Measurements from ENCODE around the gene CLIP1.

Gene CLIP1

DNA sequence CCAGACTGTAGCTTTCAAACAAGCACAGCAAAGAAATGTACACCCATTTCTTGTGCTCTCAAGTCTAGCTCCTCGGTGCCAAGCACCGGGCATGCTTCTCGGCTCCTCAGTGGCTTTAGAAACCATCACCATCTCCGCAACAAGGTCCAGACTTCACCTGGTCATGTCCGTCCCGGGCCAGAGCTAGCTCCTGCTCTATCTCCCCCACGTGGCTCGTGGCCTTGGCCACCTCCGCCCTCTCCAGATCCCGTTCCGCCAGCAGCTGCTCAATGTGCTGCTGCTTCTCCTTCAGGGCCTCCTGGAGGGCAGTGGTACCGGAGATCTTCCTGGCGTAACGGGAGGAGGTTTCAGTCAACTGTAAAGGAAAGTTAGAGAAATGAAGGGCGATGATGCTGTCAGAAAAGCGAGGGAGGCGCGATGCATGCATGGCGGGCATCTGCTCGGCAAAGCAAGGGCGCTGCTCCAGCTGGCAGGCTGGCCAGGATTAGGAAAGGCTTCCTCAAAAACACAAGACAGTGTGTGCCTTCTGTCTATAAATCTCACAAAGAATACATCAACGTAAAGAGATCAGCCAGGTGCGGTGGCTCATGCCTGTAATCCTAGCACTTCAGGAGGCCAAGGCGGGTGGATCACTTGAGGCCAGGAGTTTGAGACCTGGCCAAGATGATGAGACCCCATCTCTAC lies 67.4 kb downstream of the CLIP1 start:
- DNase-seq: no peak

DNA sequence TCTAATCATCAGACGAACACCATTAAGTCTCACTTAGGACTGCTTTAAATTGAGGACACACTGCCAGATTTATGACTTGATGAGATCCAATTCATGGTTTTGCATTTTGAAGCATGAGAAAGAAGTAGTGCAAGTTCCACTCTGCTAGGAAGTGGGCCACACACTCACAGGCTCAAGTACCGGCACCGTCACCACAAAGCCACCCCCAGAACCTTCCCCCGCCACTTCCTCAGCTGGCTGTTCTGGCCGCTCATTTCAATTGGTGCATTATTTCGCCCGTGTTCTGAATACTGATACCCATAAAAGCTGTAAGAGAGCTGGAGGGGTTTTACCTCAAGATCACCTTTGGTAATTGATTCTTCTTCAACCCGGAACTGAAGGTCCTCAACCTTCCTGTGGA lies 70.1 kb downstream of the CLIP1 start:
- DNase-seq: no peak

DNA sequence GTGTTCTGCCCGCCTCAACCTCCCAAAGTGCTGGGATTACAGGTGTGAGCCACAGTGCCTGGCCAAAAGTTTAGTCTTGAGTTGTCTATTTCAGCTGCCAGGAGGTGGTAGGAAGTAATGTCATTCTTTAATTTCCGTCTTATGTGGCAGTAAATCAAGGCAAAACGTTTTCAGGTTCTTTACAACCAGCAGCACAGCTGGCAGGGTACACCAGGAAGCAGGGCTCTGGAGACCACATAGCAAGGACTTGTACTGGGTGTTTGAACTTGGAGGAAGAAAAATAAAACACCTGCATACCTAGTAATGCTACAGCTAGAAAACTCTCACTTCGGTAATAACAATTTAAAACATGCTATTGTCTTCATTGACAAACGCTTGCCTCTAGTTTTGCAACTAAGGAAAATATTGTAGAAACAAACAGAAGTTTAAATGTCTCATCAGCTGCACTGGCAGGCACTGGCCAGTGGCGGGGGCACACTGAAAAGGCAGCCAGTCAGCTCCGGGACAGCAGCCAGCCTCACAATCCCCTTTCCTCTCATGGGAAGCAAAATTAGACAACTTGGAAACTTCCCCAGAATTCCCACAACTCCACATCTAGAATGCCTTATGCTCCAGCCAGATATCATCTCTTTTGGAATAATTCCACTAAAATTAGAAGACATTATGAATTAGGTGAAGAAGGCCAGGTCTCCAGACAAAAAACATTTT lies 72.2 kb downstream of the CLIP1 start:
- DNase-seq: no peak

DNA sequence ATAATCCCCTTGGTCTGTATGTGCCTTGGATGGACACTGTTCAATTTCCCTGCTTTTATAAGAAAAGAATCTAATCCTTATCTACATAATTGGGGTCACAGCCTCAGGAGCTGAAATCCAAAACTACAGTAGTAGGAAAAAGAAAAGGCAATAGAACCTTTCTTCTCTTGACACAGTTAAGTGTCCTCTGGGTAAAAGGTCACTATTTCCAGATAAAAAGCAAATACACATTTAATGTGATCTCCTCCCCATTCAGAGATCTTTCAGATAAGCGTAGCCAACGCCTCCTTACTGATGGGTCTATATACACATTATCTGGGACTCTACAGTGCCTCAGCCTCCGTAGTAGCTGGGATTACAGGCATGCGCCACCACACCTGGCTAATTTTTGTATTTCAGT lies 73.4 kb downstream of the CLIP1 start:
- DNase-seq: no peak

DNA sequence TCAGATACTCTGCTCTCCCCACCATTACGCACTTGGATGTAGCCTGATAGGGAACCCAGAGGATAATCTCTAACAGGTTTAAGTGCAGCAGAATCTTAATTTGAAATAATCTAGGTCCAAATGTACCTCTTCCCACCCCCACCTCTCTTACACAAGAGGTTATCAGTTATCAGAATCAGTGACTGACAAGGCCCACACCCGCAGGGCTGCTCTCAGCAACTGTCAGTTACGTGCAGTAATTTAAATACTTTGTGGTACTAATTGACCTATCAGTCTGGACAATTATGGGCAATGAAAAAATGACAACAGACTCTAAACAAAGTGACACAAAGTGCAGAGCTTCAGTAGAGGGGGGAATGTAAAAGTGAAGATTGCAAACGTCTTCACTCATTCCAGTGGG lies 74.0 kb downstream of the CLIP1 start:
- DNase-seq: no peak

DNA sequence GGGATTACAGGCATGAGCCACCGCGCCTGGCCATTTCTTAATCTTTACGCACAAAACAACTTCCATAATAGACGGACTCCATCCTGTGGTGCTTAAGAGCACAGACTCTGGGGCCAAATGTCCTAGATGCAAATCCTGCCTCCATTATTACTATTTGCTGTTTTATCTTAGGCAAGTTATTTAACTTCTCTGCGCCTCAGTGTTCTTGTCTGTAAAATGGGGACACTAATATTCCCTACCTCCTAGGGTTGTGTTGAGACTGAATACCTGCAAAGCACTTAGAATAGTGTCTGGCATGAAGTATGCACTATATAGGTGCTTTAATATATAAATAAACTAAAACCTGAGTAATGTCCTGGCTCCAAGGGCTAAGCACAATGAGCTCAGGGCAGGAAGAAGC lies 76.4 kb downstream of the CLIP1 start:
- DNase-seq: no peak

DNA sequence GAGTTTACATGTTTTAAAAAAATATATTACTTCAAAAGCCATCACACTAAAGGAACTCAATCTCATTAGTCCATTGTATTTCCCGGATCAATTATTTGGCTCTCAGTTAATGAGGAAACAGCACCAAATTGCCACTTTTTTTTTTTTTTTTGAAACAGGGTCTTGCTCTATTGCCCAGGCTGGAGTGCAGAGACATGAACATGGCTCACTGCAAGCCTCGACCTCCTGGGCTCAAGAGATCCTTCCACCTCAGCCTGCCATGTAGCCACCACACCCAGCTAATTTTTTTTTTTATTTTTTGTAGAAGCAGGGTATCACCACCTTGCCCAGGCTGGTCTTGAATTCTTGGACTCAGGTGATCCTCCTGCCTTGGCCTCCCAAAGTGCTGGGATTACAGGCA lies 77.4 kb downstream of the CLIP1 start:
- DNase-seq: no peak

DNA sequence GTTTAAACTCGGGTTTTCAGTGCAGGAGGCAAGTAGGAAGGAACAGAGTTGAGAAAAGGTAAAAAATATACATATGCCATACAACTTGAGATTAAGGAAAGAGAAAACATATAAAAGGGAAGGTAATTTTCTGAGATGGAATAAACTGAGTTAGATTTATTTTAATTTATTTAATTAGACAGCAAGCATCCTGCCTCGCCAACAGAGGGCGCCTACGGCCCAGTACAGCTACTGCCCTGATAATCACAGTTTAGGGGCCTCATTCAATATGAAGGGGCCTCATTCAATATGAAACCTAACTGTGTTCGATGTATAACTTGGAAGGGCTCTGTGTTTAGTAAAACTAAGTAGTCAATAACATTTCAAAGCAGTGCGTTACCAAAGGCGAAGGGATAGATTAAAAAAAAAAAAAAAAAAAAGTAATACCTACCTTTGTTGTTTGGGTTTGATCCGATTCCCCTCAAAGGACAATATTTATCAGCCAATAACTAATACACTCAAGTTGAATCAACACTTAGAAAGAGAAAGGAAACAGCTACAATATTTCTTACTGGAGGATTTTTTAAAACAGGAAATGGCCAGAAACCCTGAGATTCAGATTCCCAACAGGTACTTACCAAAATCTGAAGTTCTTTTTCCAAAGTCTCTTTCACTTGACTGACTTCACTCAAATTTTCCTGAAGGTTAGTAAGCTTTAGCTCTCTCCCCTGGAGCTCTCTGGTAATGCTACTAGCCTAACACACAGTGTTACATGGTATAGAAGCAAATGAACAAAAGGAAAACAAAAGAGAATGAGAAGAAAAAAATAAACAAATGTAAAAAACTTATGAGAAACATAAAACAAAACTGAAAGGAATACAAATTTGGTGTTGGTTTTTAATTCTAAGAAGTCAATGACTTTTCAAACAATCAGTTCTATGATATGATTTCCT lies 86.2 kb downstream of the CLIP1 start:
- DNase-seq: no peak

DNA sequence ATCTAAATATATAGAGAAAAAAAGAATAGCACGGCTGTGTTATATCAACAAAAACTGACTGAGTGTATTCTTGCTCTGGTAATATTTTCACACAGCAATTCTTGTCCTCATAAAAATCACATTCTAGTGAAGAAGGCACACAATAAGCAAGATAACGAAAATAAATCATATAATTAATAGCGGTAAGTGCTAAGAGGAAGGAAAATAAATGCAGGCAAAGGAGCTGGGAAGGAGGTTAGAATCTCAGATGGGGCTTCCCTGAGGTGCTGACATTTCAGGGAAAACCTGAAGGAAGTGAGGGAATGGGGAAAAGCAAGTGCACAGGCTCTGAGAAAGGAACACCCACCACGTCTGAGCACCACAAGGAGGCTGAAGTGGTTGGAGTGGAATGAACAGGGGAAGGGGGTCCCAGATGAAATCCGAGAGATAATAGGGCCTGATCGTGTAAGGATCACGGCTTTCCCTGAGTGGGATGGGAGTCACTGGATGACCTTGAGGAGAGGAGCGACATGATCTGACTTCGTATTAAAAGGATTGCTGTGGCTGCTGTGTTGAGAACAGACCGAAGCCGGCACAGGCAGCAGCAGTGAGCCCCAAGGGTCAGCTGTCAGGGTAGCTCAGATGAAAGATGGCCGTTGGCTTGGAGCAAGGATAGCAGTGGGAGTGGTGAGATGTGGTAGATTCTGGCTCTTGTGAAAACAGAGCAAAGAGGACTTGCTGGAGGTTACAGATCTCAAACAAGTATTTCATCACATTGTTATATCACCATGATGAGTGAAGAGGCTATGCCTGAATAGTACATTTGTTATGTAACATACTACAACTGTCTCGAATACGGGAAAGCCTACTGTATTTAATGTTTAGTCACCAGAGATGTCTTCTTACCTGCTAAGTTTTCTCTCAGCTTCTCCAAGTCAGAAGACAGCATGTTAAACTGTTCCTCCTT lies 89.1 kb downstream of the CLIP1 start:
- DNase-seq: no peak

DNA sequence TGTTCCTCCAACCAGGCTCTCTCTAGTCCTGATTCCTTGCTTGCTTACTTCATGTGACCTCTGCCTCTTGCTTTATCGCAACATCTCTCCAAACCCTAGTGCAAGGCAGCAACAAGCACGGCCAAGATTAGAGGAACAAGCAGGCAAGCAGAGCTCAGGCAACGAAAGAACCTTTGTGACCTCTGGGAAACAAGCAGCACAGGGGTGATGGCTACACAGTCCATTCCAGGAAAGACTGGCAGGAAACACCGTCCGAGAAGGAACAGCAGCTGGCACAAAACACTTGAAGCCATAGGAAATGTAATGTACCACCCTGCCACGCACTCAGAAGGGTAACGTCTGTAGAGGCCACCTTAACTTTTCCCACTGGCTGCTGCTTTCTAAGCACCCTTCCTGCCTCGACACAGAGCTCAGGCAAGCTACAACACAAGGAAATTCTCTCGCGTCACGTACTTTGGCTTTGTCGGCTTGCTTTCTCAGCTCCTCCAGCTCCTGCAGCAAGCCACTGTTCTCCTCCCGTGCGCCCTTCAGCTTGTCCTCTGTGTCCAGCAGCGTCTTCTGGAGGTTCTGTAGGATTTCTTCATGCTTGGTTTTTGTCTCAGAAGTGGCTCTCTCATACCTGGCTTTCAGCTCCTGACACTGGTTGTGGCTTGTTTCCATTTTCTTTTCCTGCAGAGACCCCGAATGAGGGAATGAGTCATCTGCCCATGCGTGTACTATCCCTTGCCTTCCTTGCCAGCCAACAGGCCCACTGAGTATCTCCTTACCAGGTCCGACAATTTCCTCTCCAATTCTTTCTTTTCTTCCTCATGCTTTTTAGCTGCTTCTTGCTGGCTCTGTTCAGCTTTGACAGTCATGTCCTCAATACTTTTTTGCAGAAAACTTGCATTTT lies 94.7 kb downstream of the CLIP1 start:
- no peak for DNase-seq

DNA sequence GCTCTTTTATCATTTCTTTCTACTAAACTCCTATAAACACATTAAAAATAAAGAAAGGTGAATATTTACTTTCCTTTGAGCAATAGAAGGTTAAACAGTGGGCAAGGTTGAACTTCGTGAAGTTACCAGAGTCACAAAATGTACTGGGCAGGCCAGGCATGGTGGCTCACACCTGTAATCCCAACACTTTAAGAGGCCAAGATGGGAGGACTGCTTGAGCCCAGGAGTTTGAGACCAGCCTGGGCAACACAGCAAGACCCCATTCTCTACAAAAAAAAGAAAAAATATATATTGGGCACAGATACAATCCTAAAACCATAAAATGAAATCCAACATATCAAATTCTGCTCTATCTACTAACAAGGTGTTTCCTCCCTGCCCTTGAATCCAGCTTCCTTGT lies 95.5 kb downstream of the CLIP1 start:
- DNase-seq: no peak

DNA sequence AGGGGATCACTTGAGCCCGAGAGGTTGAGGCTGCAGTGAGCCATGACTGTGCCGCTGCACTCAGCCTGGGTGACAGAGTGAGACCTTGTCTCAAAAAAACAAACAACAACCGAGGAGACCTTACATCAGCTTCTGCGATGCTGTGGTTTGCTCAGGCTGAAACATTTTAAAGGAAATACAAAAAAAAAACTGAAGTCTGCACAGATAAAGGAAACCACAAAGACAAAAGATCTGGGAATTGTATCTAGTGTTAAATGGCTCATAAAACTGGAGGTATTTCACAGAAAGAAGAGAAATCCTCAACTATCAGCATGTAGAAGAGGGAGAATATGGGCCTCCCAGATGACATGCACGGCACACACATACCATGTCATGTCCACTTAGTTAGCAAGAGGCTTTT lies 95.9 kb downstream of the CLIP1 start:
- no peak for DNase-seq

DNA sequence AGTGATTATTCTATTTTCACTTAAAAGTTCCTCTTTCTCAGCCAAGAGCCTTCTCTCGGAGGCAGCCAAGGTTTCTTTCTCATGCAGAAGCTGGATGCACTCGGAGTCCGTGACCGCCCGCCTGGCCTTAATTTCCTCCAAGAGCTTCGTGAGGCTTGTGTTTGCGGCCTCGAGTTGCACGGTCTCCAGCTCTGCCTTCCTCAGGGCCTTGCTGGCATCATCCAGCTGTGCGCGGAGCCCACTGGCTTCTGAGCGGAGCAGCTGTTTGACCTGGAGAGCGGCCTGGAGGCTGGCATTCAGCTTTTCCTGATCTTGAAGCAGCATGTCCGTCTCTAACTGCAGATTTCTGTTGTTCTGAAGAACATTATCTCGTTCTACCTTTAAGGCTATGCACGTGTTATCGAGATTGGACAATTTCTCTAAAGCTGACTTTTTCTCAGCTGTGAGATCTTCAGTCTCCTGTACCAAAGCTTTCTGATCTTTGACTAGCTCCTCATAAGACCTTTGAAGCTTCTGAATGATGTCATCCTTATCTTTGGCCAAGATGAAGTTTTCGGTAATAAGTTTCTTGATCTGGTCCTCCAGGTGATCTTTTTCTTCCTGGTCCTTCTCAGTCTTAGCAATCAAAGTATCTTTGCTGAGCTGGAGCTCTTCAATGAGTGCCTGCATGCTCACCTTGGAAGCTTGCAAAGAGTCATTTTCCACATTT lies 99.0 kb downstream of the CLIP1 start:
- no peak for DNase-seq

DNA sequence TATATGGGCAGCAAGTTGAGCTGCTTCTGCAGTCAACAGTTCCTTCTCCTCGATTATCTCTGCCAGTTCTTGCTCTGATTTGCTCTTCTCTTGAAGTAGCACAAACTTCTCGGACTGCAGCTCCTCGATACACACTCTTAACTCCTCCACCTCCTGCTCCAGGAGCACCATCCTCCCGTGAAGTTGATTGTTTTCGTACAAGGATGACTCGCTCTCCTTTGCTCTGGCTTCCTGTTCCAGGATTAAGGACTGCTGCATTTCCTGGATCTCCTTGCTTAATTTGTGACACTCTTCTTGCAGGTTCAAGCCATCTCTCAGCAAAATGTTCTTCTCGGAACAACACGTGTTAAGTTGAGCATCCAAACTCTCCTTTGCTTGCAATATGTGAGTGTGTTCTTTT lies 100.0 kb downstream of the CLIP1 start:
- no peak for DNase-seq

DNA sequence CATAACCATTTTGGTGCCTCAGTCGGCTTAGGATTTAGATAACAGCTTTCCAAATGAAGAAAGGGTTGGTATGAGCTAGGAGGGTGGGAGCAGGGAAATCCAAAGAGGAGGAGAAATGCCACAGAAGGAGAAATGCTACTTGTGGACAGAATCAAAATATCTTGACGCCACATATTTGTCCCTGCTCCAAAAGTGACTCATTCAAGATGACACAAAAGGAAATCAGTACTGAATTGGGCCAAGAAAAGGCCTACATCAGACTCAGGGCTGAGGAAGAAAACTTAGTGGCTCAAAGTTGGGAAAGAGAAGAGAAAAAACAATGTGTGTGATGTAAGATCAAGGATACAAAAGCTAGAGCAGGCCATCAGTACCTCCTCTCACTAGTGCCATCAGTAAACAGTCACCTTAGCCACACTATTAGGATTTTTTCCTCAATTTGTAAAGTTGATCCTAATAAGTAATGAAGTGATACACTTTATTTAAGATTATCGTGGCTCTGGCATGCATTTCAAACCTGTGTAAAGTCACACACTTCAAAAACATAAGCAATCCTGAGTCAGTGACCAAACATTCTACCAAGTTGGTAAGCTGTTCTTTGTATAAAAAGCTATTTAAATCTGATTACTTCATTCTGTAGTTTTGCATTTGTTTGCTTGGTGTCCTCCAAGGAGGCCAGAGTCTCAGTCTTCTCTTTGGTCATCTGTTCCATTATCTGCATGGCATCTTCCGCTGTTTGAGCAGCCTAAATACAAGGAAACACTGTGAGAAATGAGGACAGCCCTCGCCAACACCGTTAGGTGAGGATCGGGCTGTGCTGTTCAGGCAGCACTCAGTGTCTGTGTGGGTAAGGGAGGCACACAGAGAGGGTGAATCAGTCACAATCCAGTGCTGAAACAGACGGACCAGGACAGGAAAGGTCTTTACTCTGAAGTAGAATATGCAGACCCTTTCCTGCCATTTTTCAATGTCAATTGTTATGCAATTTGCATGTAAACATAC lies 103.6 kb downstream of the CLIP1 start:
- DNase-seq: no peak

DNA sequence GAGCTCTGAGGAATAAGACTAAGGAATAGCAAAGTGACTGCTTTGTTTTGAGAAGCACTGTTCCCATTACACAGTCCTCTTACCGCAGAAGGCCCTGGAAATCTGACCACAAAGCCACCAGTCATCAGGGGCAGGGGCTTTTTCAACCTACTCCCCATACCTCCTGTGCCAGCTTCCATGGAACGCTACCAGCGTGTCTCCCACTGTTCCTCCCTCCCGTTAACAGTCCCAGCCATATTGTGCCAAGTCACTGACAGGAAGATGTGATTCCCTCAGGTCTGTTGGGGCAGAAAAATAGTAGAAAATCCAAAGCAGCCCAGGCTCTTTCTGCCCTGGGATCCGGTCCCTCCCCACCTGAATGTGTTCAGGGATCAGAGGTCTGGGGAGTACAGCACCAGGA lies 109.5 kb downstream of the CLIP1 start:
- DNase-seq: no peak

DNA sequence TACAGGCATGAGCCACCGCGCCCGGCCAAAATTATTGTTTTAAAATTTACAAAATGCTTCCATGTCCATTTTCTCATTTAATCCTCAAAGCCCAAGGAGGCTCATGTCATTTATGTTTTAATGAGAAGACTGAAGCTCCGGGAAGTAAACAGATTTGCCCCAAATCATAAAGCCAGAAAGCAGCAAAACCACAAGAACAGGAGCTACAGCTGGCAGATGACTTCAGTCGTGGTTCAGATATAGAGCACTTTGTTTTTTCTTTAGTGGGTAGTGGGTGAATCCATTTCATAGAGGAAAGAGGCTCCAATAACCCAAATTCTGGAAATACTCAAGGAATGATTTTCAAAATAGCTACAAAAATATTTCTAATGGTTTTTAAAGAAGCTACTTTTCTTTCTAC lies 110.8 kb downstream of the CLIP1 start:
- no peak for DNase-seq

DNA sequence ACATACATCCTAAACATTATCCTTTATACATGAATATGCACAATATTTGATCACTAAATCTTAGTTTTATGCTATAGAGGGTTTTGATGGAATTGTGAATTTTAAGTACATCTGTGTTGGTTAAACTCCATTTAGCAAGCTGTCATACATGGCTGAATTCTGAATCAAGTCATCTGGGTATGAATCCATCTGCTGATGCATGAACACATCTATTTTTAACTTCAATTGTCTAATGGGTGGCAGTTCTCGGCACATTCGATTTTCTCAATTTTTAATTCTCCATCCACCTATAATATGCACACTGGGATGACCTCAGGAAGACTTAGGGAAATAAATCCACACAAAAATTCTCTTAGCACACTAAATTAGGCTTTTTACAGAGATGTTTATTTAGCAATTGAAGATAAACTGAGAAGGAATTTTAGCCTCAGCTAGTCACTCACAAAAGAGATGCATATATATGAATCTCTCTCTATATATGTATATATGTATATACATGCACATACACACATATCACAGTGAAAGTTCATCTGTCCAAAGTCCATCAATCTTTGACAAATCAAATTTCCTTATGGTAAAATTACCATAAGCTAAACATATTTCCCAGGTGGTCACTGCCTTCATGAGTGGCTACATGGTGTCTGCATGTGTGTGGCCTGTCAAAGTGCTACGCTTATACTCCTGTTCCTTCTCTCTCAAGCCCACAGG lies 111.7 kb downstream of the CLIP1 start:
- no peak for DNase-seq

DNA sequence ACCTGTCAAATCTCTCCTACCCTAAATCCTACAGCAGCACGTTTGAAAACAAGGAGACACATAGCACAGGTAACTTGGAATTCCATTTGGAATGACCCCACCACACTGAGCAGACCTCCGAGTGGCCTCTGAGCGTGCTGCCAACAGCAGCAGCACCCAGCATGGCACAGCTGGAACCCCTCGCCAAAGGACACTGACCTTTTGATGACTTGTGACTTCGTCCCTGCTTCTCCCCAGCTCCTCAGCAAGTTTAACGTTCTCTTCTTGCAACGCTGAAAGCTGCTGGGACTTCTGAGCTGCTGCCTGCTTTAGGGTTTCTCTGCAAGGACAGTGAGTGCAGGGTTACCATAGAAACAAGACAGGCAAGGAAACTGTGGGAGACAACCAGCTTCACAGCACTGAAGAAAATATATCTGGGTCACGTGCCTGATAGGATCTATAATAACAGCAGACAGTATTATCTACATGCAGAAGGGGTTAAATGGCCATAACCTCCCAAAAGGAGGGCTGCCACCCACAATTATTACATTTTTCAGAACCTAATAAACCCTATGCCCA lies 112.8 kb downstream of the CLIP1 start:
- DNase-seq: no peak

Measured in NCI-H1048 (cell line).